T-cell (primary cell): Measurements from ENCODE around the gene MTOR. TPM values are rescaled to one million over a fixed set of nuclear protein-coding genes. Genes with fewer than 3 reads are reported as not detected.

Experiments used
- ATAC-seq, 4 experiments: fragments of 200-7000 bp in 3 of 4; fragments of 150-1000 bp in 1 of 4; cut with Tn5 transposase; replicated peaks in 1 of 4; 1 replicate in 3 of 4; 2 replicates in 1 of 4; pipeline ENCODE4 v1.10.0; 2021; ENCODE audit warnings: moderate library complexity in 3 of 4, mild to moderate bottlenecking in 2 of 4, moderate number of reproducible peaks in 1 of 4
- CTCF ChIA-PET, 2 donors: fragments of 300-600 bp; sonication (Branson Sonifier 250); formaldehyde crosslinking; loops; one replicate each; lab custom pipeline; 2022; ENCODE audit warnings: antibody characterized with exemption in 2 of 2; lab: Charles Lee
- POLR2A ChIA-PET, 2 donors: fragments of 300-600 bp; sonication (Branson Sonifier 250); formaldehyde crosslinking; loops; one replicate each; lab custom pipeline; 2022; ENCODE audit warnings: antibody characterized with exemption in 2 of 2; lab: Charles Lee
- DNase-seq, 35 experiments: peaks; one replicate each; pipeline versions ENCODE4 v3.0.0 to v3.0.0-alpha.2; 2013 to 2023
- H3K27ac ChIP-seq: one replicate; pipeline ENCODE4 v1.5.1; 2013; ENCODE audit warnings: low read length
- H3K27me3 ChIP-seq, 2 experiments: replicated peaks in 1 of 2; 1 replicate in 1 of 2; 2 replicates in 1 of 2; pipeline versions ENCODE4 v1.6.1 to v1.7.0; 2013; ENCODE audit warnings: low read length in 1 of 2, mixed read lengths in 1 of 2; ENCODE audit not compliant: control insufficient read depth in 2 of 2, insufficient read depth in 2 of 2; ENCODE audit errors: extremely low read depth in 1 of 2
- H3K36me3 ChIP-seq, 2 donors: 1 replicate in 1 of 2; 2 replicates in 1 of 2; pipeline versions ENCODE4 v1.6.1 to v1.7.0; 2013; ENCODE audit warnings: low read length in 1 of 2; ENCODE audit not compliant: control insufficient read depth in 2 of 2, insufficient read depth in 1 of 2; ENCODE audit errors: extremely low read depth in 1 of 2
- H3K4me1 ChIP-seq, 2 experiments: 1 replicate in 1 of 2; 2 replicates in 1 of 2; pipeline versions ENCODE4 v1.6.1 to v1.7.0; 2013; ENCODE audit warnings: low read length in 2 of 2, mixed read lengths in 1 of 2; ENCODE audit not compliant: insufficient read depth in 2 of 2, control insufficient read depth in 1 of 2; ENCODE audit errors: extremely low read depth in 1 of 2
- H3K4me3 ChIP-seq, 2 donors: 1 replicate in 1 of 2; 2 replicates in 1 of 2; pipeline versions ENCODE4 v1.5.1 to v1.7.0; 2013; ENCODE audit warnings: mild to moderate bottlenecking in 2 of 2, low read length in 1 of 2, moderate library complexity in 1 of 2; ENCODE audit not compliant: control insufficient read depth in 1 of 2; ENCODE audit errors: extremely low read depth in 1 of 2
- H3K9me3 ChIP-seq: 2 replicates; pipeline ENCODE4 v1.7.0; 2013
- H3K27ac Mint-ChIP-seq, 2 donors: one replicate each; pipeline ENCODE4 v1.8.0; 2020 to 2021; ENCODE audit warnings: mild to moderate bottlenecking in 2 of 2, mixed read lengths in 2 of 2
- H3K27me3 Mint-ChIP-seq, 2 donors: one replicate each; pipeline ENCODE4 v1.8.0; 2021 to 2022; ENCODE audit warnings: mixed read lengths in 2 of 2
- H3K36me3 Mint-ChIP-seq: one replicate; pipeline ENCODE4 v1.8.0; 2021; ENCODE audit warnings: mixed read lengths
- H3K4me1 Mint-ChIP-seq, 3 donors: one replicate each; pipeline ENCODE4 v1.8.0; 2020 to 2022; ENCODE audit warnings: mixed read lengths in 3 of 3, mild to moderate bottlenecking in 1 of 3
- H3K4me3 Mint-ChIP-seq, 3 donors: one replicate each; pipeline ENCODE4 v1.8.0; 2020 to 2022; ENCODE audit warnings: mild to moderate bottlenecking in 3 of 3, mixed read lengths in 3 of 3, moderate library complexity in 3 of 3
- H3K9me3 Mint-ChIP-seq, 3 donors: one replicate each; pipeline ENCODE4 v1.8.0; 2020 to 2022; ENCODE audit warnings: mixed read lengths in 3 of 3
- WGBS: methylation state at CpG from one replicate; pipeline ENCODE4 v1.1.5; 2013; ENCODE audit warnings: missing lambda C conversion rate; ENCODE audit not compliant: insufficient coverage; 5-methylcytosine and 5-hydroxymethylcytosine counted together
- total RNA-seq, 35 experiments: library from RNA in 6 of 35; stranded (reverse) in 6 of 35; fragments of 120-200 nt in 1 of 35; gene quantifications; one replicate each; pipeline versions ENCODE4 v1.2.1 to v1.2.4 and lab custom pipeline; 2013 to 2026

MTOR gene
- total RNA-seq, 5 donors from 2014 or later (not counting 1 experiment from before 2014, with no cell fraction given), result 41.7 to 45.1 (median 43.6) TPM

DNA sequence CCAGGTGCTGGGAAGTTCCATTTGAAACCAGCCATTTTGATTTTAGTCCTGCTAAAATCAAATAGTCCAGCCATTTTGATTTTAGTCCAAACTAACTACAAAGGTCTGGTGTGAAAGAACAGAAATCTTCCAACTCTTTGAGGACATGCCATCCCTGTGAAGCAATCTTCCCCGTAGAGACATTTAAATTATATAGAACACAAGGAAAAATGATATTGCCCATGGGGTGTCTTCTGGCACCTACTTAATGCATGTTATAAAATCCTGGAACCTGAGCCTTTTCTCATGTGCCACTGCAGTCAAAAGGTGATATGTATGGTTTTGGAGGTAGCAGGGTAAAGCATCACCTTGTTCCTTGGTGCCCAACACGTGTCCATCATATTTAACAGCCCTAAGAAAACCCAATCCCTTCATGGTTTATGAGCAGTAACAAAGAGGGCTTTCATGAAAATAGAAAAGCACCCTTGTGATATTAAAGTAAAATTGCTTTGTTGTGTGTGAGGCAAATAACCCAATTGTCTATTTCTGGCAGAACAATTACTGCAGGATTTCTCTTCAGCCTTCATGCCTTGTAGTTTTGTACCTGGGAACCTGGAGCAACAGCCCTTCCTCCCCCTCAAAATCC, 46.9 kb downstream of the MTOR start:
- Histone ChIP-seq H3K9me3 (no peaks in the 10 kb centered on the region), H3K27ac (no peak overlapping the region), H3K36me3 (peaks cover 8 to 80% of the 10 kb centered on the region in 2 donors), H3K4me1 (no peaks in the 10 kb centered on the region), H3K4me3 (no peak overlapping the region), H3K27me3 (no peaks in the 10 kb centered on the region)
- ChIA-PET POLR2A (no interaction called here), CTCF (interaction anchor here in 1 of 2 donors (0.5 kb wide), 1 partner anchor 113 kb away, joined by 6 read pairs; no protein-coding TSS in a partner anchor)
- no peak for ATAC-seq
- no peak for DNase-seq
- no peak overlapping the region for H3K4me3 Mint-ChIP-seq
- H3K36me3 Mint-ChIP-seq, result peaks cover 75% of the 10 kb centered on the region
- WGBS, result no CpG with 5 or more reads among the region's 2 CpGs
- no peak overlapping the region for H3K27ac Mint-ChIP-seq
- H3K9me3 Mint-ChIP-seq, result no peaks in the 10 kb centered on the region
- no peaks in the 10 kb centered on the region for H3K4me1 Mint-ChIP-seq
- no peaks in the 10 kb centered on the region for H3K27me3 Mint-ChIP-seq

DNA sequence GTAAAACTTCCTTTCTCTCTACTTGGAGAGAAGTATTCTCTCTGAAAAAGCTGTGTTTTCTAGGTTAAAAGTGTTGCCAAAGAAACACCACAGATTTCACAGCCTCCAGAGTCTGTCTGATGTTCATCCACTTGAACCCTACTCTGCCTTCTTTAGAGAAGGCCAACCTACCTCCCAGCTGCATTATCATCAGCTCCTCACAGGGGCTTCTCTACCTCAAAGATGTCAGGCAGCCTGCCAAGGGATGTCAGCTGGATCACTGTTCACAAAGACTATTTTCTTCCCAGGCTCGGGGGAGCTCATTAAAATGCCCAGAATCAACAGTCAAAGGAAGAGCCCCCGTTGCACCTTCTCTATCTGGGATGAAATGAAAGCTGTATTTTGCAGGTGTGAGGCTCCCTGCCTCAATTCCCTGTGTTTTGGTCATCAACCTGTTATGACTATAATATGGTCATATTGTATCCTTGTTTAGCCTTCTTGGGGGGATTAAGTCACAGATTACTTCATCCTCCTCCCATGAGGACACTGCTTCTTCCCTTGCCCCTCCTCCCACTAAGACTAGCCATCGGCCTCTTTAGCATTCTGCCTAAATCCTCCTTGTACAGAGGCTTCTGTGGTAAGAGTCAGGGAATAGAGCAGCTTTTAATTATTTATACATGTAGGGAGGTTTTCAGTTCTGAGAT, 47.5 kb downstream of the MTOR start:
- Mint-ChIP-seq H3K4me1 (no peaks in the 10 kb centered on the region), H3K9me3 (no peaks in the 10 kb centered on the region), H3K27ac (no peak overlapping the region), H3K36me3 (peaks cover 73% of the 10 kb centered on the region), H3K27me3 (no peaks in the 10 kb centered on the region), H3K4me3 (no peak overlapping the region)
- Histone ChIP-seq H3K9me3 (no peaks in the 10 kb centered on the region), H3K36me3 (peaks cover 8 to 85% of the 10 kb centered on the region in 2 donors), H3K4me1 (no peaks in the 10 kb centered on the region), H3K27me3 (no peaks in the 10 kb centered on the region), H3K4me3 (no peak overlapping the region), H3K27ac (no peak overlapping the region)
- ATAC-seq, result no peak
- CTCF ChIA-PET, result no interaction called here
- DNase-seq, result no peak
- WGBS, result 100% methylated on average over 2 of the region's 3 CpGs
- POLR2A ChIA-PET, result no interaction called here

DNA sequence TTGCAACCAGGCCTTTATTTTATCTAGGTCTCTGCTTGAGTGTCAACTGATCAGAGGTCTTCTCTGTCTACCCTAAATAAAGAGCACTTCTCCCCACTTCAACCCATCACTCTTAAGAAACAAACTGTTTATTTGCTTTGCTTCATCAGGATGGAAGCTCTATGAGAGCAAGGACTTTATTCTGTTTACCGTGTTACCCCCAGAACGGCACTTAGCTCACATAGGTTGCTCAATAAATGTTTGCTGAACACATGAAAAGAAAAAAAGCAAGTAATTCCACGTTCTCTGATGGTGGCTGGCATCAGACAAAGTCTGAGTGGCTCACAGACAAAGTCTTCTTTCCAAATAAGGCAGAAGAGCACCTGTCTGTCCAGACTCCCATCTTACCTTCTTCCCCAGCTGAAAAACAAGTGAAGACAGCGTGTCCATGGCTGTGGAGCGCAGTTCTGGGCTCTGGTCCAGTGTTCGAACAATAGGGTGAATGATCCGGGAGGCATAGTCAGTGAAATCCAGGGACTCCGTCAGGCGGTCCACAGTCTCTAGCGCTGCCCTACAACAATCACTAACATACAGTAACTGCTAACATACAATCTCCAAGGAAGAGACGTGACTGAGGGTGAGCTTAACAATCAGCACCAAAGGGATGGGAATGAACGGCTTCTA, 50.3 kb downstream of the MTOR start:
- ChIA-PET POLR2A (no interaction called here), CTCF (no interaction called here)
- H3K27me3 Mint-ChIP-seq, result no peaks in the 10 kb centered on the region
- no peaks in the 10 kb centered on the region for H3K27me3 ChIP-seq
- H3K9me3 ChIP-seq, result no peaks in the 10 kb centered on the region
- H3K27ac ChIP-seq, result no peak overlapping the region
- H3K4me1 ChIP-seq, result no peaks in the 10 kb centered on the region
- H3K4me3 Mint-ChIP-seq, result no peak overlapping the region
- H3K27ac Mint-ChIP-seq, result no peak overlapping the region
- no peaks in the 10 kb centered on the region for H3K9me3 Mint-ChIP-seq
- no peaks in the 10 kb centered on the region for H3K4me1 Mint-ChIP-seq
- 100% methylated on average over 6 of the region's 12 CpGs for WGBS
- ATAC-seq, result no peak
- H3K36me3 ChIP-seq, result peaks cover 7 to 86% of the 10 kb centered on the region in 2 donors
- no peak for DNase-seq
- no peak overlapping the region for H3K4me3 ChIP-seq
- peaks cover 68% of the 10 kb centered on the region for H3K36me3 Mint-ChIP-seq

GRCh38 chr1:11211461-11211860, 50.9 kb downstream of the MTOR start:
- ChIA-PET CTCF (interaction anchor here in 1 of 2 donors (0.5 kb wide), 1 partner anchor 138 kb away, joined by 5 read pairs; no protein-coding TSS in a partner anchor), POLR2A (interaction anchor here in 1 of 2 donors (0.6 kb wide), 1 partner anchor 19 kb away, joined by 4 read pairs; no protein-coding TSS in a partner anchor)
- peaks cover 10 to 86% of the 10 kb centered on the region in 2 donors for H3K36me3 ChIP-seq
- no peak overlapping the region for H3K4me3 ChIP-seq
- no peaks in the 10 kb centered on the region for H3K27me3 ChIP-seq
- H3K4me1 ChIP-seq, result no peaks in the 10 kb centered on the region
- H3K36me3 Mint-ChIP-seq, result peaks cover 65% of the 10 kb centered on the region
- no peak for DNase-seq
- no peaks in the 10 kb centered on the region for H3K9me3 Mint-ChIP-seq
- H3K9me3 ChIP-seq, result no peaks in the 10 kb centered on the region
- H3K4me3 Mint-ChIP-seq, result no peak overlapping the region
- ATAC-seq, result no peak
- no peaks in the 10 kb centered on the region for H3K4me1 Mint-ChIP-seq
- no peak overlapping the region for H3K27ac ChIP-seq
- no peak overlapping the region for H3K27ac Mint-ChIP-seq
- no peaks in the 10 kb centered on the region for H3K27me3 Mint-ChIP-seq
- WGBS, result 83% methylated on average over 1 of the region's 4 CpGs

- no peaks in the 10 kb centered on the region for H3K4me1 ChIP-seq
- ChIA-PET CTCF (interaction anchor here in 1 of 2 donors (1.0 to 1.2 kb wide), 2 partner anchors 95 to 170 kb away, joined by 4 to 7 read pairs; no protein-coding TSS in a partner anchor), POLR2A (no interaction called here)
- no peak overlapping the region for H3K4me3 Mint-ChIP-seq
- H3K4me1 Mint-ChIP-seq, result no peaks in the 10 kb centered on the region
- H3K9me3 Mint-ChIP-seq, result no peaks in the 10 kb centered on the region
- no peak overlapping the region for H3K27ac ChIP-seq
- no peak for DNase-seq
- H3K36me3 ChIP-seq, result peaks cover 10 to 84% of the 10 kb centered on the region in 2 donors
- H3K27me3 ChIP-seq, result no peaks in the 10 kb centered on the region
- WGBS, result 100% methylated on average over 2 of the region's 6 CpGs
- H3K36me3 Mint-ChIP-seq, result peaks cover 55% of the 10 kb centered on the region
- no peak overlapping the region for H3K4me3 ChIP-seq
- ATAC-seq, result no peak
- no peaks in the 10 kb centered on the region for H3K9me3 ChIP-seq
- H3K27ac Mint-ChIP-seq, result no peak overlapping the region
- no peaks in the 10 kb centered on the region for H3K27me3 Mint-ChIP-seq
Observed at GRCh38 chr1:11207898-11208611, 54.3 kb downstream of the MTOR start.
